GM20431 (cell line): ENCODE data around the gene PRDM16.

Source experiments
- in situ Hi-C: fragments of 300-500 bp; cut with MseI, MboI; formaldehyde crosslinking; loops from one replicate; pipeline ENCODE4 v1.15.0; 2020; ENCODE audit warnings: low sequenced_read_pairs; ENCODE audit not compliant: unreplicated experiment

PRDM16 gene

DNA sequence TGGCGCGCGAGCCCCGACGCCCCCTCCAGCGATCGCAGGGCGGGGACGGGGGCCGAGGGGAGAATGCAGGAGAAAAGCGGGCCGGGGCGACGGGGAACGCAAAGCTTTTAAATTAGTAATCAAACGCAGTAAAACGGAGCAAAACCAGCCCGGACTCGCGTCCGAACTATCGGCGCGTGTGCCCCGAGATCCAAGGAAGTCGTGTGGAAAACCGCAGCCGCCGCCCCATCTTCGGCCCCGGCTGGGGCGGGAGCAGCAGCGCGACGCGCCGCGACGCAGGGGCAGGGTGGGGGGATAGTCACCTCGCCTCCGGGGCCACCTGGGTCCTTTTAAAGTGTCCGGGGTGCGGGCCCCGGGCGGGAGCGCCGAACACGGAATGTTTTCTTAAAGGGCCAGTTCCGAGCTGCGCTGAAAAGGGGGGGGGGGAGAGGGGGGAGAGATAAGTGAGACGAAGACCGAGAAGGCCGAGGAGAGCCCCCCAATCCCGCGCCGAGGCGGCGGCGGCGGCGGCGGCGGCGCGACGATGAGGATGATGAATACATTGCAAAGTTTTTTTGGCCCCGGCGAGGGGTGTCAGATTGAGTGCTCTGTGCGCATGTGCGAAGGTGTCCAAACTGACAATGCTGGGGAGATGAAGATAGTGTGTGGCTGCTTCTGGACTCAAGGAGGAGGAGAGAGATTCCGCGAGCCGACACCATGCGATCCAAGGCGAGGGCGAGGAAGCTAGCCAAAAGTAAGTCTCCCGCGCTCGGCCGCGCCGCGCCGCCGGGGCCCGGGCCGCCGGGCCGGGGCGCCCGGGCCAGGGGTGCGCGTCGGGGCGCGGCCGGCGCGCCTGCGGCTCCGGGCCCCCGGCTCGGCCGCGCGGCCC is at the start of gene PRDM16:
Gene PRDM16, plus strand, starts transcription at position 640 of the 868 bp plus-strand sequence. Its CDS starts 57 bp downstream, at position 697.
- in situ Hi-C loops: no loop called here

DNA sequence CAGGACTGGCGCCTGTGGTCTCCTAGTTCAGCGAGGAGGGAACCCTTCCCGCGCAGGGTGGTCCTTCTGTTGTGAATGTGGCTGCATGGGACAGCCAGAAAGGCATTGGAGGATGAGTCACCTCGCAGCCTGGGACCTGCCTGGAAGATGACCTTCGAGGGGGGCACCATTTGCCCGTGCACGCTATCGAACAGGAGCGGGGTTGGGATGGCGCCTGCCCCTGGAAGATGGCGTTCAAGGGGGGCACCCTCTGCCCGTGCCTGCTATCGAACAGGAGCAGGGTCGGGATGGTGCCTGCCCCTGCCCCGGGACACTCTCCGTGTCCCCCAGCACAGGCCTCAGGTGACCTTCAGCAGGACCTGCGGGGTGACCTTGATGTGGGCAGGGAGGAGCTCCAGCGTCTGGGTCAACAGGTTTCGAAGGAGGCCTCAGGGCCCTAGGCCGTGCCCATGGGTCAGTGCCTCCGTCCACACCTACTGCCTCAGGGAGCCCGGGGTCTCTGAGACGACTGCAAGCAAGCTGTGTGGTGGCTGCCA is 49.4 kb upstream of the PRDM16 start:
- in situ Hi-C loops: no loop called here

DNA sequence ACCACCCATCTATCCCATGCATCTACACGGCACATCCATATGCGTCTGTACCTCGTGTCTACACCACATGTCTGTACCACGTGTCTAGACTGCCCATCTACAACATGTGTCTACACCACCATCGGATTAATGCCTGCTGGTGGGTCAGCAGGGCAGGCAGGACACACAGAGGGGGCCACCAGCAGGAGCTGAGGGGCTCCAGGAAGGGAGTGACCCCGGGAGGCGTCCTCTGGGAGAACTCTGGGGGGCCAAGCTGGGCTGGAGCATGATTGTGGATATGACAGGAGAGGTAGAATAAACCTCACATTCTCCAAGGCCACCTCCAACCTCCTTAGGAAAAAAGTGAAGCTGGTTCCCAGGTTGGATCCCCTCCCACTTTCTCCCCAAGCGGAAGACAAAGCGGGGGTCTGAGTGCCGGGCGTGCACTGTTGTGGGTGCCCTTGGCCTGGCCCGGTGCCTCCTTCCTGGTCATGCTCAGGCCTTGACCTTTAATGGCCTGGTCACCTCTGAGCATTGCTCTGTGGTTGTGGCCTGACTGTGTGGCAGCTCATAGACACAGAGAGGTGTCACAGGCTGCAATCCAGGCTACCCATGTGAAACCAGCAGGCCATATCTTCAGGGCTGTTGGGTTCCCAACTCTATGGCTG is 48.6 kb upstream of the PRDM16 start:
- in situ Hi-C loops: no loop called here

DNA sequence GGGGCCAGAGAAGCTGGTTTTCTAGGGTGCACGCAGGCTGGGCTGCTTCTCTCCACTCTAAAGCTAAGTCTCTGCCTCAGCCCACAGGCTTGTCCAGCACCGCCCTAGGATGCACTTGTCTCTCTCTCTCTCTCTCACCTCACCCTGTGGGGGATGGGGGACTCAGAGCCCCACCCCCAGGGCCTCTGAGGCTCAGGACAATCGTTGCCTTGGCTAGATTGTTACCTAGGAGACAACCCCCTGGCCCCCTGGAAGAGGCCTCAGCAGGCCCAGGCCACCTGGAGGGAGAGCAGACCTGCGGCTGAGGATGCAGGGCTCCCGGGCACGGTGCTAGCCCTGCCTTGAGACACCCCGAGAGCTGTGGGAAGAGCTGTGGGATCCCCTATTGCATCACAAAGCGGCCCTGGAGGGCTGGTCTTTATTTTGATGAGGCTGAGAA is 47.8 kb upstream of the PRDM16 start, which contains the start of gene ACTRT2:
Gene ACTRT2, plus strand, starts transcription at position 235 of the 439 bp plus-strand sequence. CDS start 220 bp downstream, outside the sequence.
- in situ Hi-C loops: no loop called here

DNA sequence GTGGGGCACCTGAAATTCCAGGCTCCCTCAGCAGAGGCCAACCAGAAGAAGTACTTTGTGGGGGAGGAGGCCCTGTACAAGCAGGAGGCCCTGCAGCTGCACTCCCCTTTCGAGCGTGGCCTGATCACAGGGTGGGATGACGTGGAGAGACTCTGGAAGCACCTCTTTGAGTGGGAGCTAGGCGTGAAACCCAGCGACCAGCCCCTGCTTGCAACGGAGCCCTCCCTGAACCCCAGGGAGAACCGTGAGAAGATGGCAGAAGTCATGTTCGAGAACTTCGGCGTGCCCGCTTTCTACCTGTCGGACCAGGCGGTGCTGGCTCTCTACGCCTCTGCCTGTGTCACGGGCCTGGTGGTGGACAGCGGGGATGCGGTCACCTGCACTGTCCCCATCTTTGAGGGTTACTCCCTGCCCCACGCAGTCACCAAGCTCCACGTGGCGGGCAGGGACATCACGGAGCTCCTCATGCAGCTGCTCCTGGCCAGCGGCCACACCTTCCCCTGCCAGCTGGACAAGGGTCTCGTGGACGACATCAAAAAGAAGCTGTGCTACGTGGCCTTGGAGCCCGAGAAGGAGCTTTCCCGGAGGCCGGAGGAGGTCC is 47.1 kb upstream of the PRDM16 start:
- in situ Hi-C loops: no loop called here

DNA sequence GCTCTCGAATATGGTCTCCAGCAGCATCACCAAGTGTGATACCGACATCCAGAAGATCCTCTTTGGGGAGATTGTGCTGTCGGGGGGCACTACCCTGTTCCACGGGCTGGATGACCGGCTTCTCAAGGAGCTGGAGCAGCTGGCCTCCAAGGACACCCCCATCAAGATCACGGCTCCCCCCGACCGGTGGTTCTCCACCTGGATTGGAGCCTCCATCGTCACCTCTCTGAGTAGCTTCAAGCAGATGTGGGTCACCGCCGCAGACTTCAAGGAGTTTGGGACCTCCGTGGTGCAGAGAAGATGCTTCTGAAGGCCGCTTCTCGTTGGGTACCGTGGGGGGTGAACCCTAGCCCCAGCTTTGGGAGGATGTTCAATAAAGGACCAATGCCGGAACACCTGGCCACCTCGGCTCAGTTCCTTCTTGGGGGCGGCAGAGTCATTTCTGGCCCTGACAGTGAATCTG is 46.5 kb upstream of the PRDM16 start:
- in situ Hi-C loops: no loop called here

DNA sequence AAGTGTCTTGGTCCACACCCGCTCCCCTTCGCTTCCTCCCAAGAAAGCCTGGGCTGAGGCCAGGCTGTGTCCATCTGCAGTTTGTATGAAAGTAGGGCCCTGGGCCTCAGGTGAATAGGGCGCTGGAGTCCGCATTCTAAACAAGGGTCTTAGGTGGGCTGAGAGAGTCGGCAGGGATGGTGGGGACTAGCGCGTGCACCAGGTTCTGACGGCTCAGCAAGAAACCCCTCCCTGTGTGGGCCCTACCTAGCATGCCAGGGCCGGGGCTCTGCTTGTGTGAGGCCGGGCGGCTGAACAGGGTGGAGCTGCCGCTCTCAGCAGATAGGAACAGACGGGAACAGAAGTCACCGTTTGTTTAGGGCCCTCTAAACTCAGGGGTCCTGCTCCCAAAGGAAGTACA is 46.0 kb upstream of the PRDM16 start:
- in situ Hi-C loops: no loop called here

DNA sequence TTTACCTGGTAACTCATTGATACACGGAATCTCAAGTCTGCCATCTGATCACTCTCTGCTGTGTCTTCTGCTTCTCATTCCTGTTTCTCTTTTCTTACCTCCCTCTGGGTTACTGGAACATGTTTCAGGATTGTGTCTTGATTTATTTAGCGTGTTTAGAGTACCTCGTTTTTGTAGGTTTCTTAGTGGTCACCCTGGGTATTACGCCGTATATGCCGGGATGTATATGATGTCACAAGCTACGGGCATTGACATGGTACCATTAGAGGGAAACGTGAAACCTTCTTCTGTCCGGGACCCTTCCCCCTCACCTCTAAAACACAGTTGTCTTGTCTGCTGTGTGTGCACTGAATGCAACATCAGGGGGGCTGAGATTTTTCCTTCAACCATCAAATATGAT is 45.0 kb upstream of the PRDM16 start:
- in situ Hi-C loops: no loop called here

DNA sequence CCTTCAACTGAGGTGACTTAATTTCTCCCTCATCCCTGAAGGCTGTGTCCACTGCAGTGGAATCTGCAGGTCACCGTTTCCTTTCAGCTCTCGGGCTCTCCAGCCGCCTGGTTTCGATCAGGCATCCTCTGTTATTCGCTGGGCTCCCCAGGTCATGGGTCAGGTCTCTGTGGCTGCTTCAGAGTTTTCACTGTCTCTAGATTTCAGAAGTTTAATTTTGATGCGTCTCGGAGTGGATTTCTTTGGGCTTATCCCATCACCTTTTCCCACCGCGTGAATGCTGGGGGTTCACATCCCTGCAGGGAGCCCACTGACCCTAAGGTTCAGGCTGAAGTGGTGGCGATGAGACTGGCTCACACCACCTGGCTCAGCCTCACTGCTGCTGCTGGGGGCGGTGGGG is 44.4 kb upstream of the PRDM16 start:
- in situ Hi-C loops: no loop called here

DNA sequence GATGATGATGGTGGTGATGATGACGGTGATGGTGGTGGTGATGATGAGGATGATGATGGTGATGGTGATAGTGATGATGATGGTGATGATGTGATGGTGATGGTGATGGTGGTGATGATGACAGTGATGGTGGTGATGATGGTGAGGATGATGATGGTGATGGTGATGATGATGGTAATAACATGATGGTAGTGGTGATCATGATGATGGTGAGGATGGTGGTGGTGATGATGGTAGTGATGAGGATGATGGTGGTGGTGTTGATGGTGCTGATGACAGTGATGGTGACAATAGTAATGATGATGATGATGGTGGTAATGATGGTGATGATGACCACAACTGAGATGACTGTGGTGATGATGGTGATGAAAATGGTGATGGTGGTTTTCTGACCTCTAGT is 42.9 kb upstream of the PRDM16 start:
- in situ Hi-C loops: no loop called here

DNA sequence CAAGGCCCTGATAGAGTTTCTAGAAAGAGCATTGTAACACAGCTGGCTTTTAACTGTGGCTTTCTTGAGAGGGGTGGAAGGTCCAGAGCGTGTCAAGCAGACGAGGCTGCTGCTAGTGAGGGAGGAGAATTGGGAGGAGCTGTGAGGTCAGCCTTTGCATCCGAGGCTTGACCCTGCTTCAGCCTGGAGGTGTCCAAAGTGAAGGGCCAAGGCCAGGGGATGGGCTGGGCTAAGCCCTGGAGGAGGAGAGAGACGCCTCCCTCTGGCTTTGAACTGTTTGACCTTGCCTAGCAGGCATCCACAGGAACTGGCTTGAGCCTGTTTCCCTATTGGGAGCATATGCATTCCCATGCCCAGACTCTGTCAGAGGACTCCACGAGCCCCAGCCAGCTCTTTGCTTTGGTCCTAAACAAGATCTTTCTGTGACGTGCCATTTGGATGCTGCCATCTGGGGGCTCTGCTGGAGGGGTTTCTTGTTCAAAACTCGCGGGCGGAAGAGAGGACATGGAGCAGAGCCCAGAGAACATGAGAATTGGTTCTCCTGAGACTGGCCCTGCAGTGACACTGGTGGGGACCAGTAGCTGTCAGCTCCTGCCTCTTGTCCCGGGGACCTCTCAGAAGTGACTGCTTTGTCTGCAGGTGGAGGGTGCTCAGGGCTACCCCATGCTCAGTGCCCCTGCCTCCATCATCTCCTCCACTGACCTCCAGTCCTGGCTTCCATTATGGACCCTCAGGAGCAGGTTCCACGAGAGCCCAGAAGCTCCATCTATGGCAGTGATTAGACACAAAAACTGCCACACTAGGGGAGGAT is 42.2 kb upstream of the PRDM16 start:
- in situ Hi-C loops: no loop called here

DNA sequence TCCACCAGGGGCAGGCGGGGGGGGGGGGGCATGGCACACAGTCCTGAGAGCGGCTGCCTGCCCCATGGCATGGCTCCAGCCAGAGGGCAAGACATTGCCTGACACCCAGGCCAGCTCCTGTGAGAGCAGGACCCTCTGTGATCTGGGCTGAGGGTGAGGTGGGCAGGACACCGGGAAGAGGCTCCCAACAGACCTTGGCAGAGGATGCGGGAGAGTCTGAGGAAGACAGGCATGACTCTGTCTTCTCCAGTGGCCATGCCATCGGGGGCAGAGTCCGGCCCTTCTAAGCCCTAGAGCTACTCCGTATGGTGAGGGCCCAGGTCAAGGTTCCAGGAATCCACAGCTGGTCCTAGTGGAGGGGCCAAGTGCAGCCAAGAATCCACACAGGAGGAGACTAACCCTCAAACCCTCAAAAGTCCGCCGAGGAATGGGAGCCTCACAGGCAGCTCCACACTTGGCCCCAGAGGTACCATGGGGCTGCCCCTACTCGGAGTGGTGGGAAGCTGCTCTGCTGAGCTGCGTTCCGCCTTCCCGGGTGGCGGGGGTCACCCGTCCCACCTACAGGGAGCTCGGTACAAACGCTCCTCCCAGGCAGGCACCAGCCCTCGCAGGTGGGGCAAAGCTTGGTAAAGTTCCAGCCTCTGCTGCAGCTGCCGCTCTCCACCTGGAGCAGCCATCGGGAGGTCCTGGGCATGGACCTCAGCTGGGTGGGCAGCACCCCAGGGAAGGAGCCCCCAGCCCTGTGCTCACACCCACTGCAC is 41.2 kb upstream of the PRDM16 start:
- in situ Hi-C loops: no loop called here

DNA sequence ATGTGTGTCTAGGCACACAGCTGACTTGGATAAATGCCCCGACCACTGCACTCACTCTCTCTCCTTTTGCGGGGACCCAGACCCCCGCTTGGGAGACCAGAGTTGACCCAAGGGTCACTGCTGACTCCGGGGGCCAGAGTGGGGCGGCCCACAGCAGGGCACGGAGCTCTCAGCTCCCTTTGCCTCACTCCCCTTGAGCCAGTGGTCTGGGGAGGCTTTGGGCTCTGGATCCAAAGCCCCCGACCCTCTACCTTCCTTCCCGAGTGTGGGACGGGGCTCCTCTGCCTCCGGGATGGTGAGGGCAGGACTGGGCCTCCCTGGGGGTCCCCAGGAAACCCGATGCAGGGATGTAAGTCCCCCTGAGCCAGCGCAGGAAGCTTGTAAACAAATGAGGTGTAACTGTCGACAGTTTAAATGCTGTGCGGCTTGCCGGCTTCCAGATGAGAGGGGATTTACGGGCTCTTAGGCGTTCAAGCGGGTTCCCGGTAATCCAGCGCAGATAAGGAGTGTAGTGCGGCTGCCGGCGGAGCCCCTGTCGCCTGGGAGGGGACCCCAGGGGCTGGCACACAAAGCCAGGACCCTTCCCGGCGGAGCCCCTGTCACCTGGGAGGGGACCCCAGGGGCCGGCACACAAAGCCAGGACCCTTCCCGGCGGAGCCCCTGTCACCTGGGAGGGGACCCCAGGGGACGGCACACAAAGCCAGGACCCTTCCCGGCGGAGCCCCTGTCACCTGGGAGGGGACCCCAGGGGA is 40.3 kb upstream of the PRDM16 start:
- in situ Hi-C loops: no loop called here

DNA sequence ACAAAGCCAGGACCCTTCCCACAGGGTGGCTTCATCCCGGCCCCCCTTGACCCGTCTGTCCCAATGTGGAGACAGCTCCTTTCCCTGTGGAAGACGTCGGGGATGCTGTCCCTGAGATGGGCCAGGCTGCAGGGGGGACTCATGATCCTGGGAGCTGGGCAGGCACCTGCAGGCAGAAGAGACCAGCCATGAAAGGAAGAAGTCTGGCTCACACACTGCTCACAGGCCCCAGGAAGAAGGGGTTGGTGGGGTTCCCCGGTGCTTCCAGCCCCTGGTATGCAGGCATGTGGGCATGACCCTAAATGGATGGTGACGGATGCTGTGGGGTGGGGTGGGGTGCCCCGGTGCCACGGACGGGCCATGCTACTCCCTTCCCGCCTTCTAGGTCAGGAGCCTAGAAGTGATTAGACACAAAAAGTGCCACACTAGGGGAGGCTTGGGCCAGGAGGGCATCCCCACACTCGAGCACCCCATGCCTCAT is 39.5 kb upstream of the PRDM16 start:
- in situ Hi-C loops: no loop called here

DNA sequence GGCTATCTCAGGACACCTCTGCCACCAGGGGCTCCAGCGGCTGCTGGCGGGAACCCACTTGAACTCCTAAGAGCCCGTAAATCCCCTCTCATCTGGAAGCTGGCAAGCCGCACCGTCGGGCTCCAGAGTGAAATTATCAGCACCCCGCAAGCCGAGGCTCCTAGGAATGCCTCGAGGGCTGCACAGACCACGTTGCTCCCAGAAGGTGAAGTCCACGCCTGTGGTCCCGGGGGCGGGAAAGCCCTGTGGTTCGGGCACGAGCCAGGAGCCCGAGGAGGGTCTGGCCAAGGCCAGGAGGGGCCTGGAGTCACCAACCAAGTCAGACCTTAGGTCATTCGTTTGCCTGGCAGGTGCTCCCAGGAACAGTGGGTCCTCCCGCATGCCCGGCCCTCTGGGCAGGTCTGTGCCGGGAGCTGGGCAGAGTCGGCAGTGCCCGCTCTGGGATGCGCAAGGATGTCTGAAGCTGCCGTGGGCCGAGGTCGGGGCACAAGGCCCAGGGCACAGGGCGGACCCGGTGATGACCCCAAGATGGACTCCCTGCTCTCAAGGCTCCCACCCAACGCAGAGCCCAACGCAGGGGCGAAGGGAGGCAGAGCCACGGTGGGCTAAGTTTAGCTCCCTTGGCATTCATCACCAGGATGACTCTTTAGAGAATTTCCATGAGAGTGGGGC is 38.9 kb upstream of the PRDM16 start:
- in situ Hi-C loops: no loop called here

DNA sequence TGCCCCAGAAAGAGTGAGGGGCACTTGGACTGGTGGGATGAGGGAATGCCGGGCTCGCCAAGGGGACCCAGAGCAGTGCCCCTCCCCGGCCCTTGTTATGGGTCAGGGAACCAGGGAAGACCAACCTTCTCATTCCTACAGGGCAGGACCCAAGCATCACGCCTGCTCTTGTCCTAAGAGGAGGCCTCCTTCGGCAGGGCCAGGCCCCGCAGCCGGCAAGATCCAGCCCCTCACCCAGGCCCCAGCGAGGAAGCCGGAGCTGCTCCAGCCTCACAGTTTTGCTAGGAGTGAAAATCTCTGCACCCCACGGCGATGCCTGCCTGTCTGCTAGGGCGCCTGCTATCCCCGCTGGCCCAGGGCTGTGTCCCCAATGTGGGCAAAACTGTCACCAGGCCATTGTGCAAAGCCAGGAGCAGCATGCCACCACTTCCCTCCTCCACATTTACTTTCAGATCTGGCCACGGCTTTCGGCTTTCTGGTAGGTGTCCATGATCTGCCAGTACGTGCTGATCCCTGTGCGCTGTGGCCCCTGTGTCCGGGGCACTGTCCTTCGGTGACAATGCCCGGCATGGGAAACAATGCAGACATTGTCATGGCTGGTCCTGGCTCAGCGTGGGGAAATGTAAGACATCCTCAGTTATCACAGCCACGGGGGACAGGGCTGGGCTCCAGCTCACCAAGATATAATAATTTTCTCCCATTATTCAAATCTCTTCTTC is 38.2 kb upstream of the PRDM16 start:
- in situ Hi-C loops: no loop called here
